Measurements from ENCODE around the gene RNF130. TPM values are rescaled to one million over a fixed set of nuclear protein-coding genes. Genes with fewer than 3 reads are reported as not detected.

The RNF130 gene
- total and polyA plus RNA-seq, 9 of the 15 experiments (the other 6 are each of a cell fraction or from before 2014, with no cell fraction given) = 5.8 to 39.4 (median 27.1) TPM

DNA sequence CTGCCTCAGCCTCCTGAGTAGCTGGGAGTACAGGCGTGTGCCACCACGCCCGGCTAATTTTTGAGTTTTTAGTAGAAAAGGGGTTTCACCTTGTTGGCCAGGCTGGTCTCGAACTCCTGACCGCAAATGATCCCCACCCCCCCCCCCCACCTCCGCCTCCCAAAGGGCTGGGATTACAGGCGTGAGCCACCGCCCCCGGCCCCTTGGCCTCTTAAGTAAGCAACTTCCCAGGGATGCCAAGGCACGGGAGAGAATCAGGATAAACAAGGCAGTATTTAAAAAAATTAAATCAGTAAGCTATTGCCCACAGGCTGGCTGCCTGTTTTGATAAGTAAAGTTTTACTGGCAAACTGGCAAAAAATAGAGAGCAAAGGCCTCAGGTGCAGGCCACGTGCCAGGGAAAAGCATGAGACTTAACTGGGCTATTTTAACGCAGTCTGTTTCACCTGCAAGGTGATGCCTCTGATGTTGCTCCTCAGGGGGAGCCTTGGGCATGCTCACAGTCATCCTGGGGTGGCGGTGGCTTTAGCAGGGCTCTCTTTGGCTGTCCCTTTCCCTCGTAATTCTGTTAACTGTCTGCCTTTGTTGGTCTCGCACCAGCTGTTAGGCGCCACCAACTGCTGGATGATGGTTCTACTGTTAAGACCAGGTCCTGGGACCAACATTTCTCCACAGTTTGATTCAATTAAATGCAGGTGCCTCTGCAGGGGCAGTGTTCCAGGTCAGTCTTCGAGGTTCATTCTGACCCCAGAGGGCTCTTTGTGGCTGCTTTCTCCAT, 19.4 kb upstream of the RNF130 start (continued):
- TF ChIP-seq ELF1 (tag; IDR thresholded peaks at IDR 0.05) (0 out of 2 replicates have a peak, but pooled peaks have one; percentile 21), RAD21 (CRISPR knock-in tag; conservative IDR thresholded peaks at IDR 0.05 in 1 of 2, IDR thresholded peaks at IDR 0.05 in 1 of 2) (peak; percentile 13 to 53; a peak in 2 of 4 replicates), NRF1 (conservative IDR thresholded peaks at IDR 0.05 in 1 of 2, IDR thresholded peaks at IDR 0.05 in 1 of 2) (peak; percentile 71 to 76)
- TF ChIP-seq, protein P1, sequence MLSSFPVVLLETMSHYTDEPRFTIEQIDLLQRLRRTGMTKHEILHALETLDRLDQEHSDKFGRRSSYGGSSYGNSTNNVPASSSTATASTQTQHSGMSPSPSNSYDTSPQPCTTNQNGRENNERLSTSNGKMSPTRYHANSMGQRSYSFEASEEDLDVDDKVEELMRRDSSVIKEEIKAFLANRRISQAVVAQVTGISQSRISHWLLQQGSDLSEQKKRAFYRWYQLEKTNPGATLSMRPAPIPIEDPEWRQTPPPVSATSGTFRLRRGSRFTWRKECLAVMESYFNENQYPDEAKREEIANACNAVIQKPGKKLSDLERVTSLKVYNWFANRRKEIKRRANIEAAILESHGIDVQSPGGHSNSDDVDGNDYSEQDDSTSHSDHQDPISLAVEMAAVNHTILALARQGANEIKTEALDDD (IDR thresholded peaks at IDR 0.05) = peak; percentile 72; the same call in 1 of the 2 replicates
- TF ChIP-seq, protein P2, sequence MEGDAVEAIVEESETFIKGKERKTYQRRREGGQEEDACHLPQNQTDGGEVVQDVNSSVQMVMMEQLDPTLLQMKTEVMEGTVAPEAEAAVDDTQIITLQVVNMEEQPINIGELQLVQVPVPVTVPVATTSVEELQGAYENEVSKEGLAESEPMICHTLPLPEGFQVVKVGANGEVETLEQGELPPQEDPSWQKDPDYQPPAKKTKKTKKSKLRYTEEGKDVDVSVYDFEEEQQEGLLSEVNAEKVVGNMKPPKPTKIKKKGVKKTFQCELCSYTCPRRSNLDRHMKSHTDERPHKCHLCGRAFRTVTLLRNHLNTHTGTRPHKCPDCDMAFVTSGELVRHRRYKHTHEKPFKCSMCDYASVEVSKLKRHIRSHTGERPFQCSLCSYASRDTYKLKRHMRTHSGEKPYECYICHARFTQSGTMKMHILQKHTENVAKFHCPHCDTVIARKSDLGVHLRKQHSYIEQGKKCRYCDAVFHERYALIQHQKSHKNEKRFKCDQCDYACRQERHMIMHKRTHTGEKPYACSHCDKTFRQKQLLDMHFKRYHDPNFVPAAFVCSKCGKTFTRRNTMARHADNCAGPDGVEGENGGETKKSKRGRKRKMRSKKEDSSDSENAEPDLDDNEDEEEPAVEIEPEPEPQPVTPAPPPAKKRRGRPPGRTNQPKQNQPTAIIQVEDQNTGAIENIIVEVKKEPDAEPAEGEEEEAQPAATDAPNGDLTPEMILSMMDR (IDR thresholded peaks at IDR 0.05 in 2 of 3, conservative IDR thresholded peaks at IDR 0.05 in 1 of 3; ENCODE audit: insufficient read depth in 2 of 3, low read depth in 1 of 3, low read length in 3 of 3) = peak; percentile 28 to 52 (median 37); a peak in 4 of 6 replicates
